Mucosa of stomach (tissue), 1 donor: ENCODE measurements around the gene NACC2.

Source experiments
- H3K27me3 ChIP-seq: one replicate; pipeline ENCODE4 v1.7.0; 2013; ENCODE audit warnings: mild to moderate bottlenecking, low read length; ENCODE audit not compliant: control insufficient read depth, insufficient read depth
- H3K36me3 ChIP-seq: one replicate; pipeline ENCODE4 v1.7.0; 2013; ENCODE audit warnings: low read length; ENCODE audit not compliant: control insufficient read depth, insufficient read depth
- H3K4me1 ChIP-seq: one replicate; pipeline ENCODE4 v1.7.0; 2013; ENCODE audit warnings: mild to moderate bottlenecking, low read length; ENCODE audit not compliant: control insufficient read depth, insufficient read depth
- H3K4me3 ChIP-seq: one replicate; pipeline ENCODE4 v1.7.0; 2013; ENCODE audit warnings: low read length
- H3K9ac ChIP-seq: one replicate; pipeline ENCODE4 v1.7.0; 2013; ENCODE audit warnings: mild to moderate bottlenecking, low read length, moderate library complexity
- H3K9me3 ChIP-seq: one replicate; pipeline ENCODE4 v1.7.0; 2013; ENCODE audit warnings: mild to moderate bottlenecking, low read length, moderate library complexity; ENCODE audit not compliant: control insufficient read depth
- donor health status: Pancreatic carcinoma.

NACC2 gene

GRCh38 chr9:136014147-136014923 lies 80.8 kb downstream of the NACC2 start:
- Histone ChIP-seq H3K36me3 (no peaks in the 10 kb centered on the region), H3K9me3 (no peaks in the 10 kb centered on the region), H3K9ac (no peak overlapping the region), H3K4me1 (peaks cover 21% of the 10 kb centered on the region), H3K27me3 (no peaks in the 10 kb centered on the region), H3K4me3 (no peak overlapping the region)

DNA sequence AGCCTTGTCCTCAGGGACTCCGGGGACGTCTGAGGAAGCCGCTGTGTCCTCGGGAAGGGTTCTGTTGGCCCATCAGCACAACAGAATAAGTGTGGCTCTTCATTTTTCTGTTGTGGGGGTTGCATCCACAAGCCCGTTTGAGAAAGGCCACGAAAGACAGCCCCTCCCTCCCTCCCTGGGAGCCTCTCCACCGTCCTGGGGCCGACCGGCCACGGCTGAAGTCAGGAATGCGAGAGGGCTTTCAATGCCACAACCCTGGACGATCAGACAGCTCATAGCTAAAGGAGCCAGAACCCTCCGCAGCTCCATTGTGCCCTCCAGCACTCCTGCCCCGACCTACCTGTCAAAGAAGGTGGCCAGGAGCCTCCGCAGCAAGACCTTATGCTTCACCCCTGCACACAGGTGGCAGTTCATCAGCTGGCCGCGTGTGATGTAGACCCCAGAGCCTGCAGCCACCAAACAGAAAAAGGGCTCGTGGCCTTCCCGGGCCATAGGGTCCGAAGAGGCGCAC lies 81.5 kb downstream of the NACC2 start:
- H3K9me3 ChIP-seq = no peaks in the 10 kb centered on the region
- H3K4me1 ChIP-seq = peaks cover 21% of the 10 kb centered on the region
- no peaks in the 10 kb centered on the region for H3K27me3 ChIP-seq
- H3K36me3 ChIP-seq = no peaks in the 10 kb centered on the region
- H3K9ac ChIP-seq = no peak overlapping the region
- H3K4me3 ChIP-seq = no peak overlapping the region

DNA sequence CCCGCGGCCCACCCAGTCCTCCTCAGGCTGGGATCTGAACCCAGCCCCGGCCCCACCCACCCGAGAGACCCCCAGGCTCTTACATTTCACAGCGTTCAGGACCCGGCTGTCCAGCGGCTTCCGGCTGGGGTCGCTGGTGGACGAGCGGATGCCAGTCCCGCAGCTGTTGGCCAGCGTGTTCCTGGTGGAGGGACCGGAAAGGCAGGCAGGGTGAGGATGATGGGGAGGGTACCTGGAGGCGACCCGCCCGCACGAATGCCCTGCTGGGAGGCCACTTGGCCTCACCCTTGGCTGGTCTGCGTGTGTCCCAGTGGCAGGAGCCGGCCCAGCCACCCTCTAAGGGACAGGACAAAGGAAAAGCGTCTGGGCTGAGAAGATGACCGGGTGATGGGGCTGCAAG lies 82.0 kb downstream of the NACC2 start:
- H3K9me3 ChIP-seq = no peaks in the 10 kb centered on the region
- H3K36me3 ChIP-seq = no peaks in the 10 kb centered on the region
- H3K9ac ChIP-seq = no peak overlapping the region
- no peaks in the 10 kb centered on the region for H3K27me3 ChIP-seq
- peaks cover 18% of the 10 kb centered on the region for H3K4me1 ChIP-seq
- no peak overlapping the region for H3K4me3 ChIP-seq

- H3K9me3 ChIP-seq = no peaks in the 10 kb centered on the region
- no peak overlapping the region for H3K9ac ChIP-seq
- H3K36me3 ChIP-seq = no peaks in the 10 kb centered on the region
- H3K27me3 ChIP-seq = no peaks in the 10 kb centered on the region
- H3K4me3 ChIP-seq = no peak overlapping the region
- H3K4me1 ChIP-seq = peaks cover 13% of the 10 kb centered on the region
Observed at GRCh38 chr9:136012651-136013050, 82.4 kb downstream of the NACC2 start.

GRCh38 chr9:136011703-136012496 lies 83.2 kb downstream of the NACC2 start:
- no peaks in the 10 kb centered on the region for H3K27me3 ChIP-seq
- H3K36me3 ChIP-seq = no peaks in the 10 kb centered on the region
- no peak overlapping the region for H3K4me3 ChIP-seq
- peaks cover 8% of the 10 kb centered on the region for H3K4me1 ChIP-seq
- no peak overlapping the region for H3K9ac ChIP-seq
- no peaks in the 10 kb centered on the region for H3K9me3 ChIP-seq

- H3K9ac ChIP-seq = no peak overlapping the region
- H3K27me3 ChIP-seq = no peaks in the 10 kb centered on the region
- H3K9me3 ChIP-seq = no peaks in the 10 kb centered on the region
- no peaks in the 10 kb centered on the region for H3K36me3 ChIP-seq
- no peak overlapping the region for H3K4me3 ChIP-seq
- H3K4me1 ChIP-seq = peaks cover 8% of the 10 kb centered on the region
Observed at GRCh38 chr9:136011376-136011702, 83.8 kb downstream of the NACC2 start.

GRCh38 chr9:136010615-136011361 lies 84.3 kb downstream of the NACC2 start:
- no peak overlapping the region for H3K9ac ChIP-seq
- H3K4me1 ChIP-seq = peaks cover 8% of the 10 kb centered on the region
- no peak overlapping the region for H3K4me3 ChIP-seq
- H3K36me3 ChIP-seq = no peaks in the 10 kb centered on the region
- no peaks in the 10 kb centered on the region for H3K27me3 ChIP-seq
- H3K9me3 ChIP-seq = no peaks in the 10 kb centered on the region

DNA sequence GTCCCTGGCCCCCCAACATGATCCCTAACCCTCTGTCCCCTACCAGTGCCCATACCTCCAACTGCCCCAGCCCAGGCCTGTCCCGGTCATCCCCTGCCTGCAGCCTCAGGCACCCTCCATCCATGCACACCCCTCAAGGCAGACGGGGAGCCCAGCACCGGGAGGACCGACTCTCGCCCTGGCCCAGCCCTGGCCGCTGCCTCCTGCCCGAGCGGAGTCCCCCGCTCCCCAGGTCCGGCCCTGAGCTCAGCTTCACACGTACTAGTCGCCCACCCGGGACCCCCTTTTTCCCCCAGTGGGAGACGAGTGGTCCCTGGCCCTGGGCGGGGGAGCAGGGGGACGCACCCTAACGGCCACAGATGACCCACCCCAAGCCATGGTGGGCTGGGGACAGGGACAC lies 84.9 kb downstream of the NACC2 start:
- no peak overlapping the region for H3K9ac ChIP-seq
- H3K4me3 ChIP-seq = no peak overlapping the region
- H3K36me3 ChIP-seq = no peaks in the 10 kb centered on the region
- no peaks in the 10 kb centered on the region for H3K9me3 ChIP-seq
- H3K4me1 ChIP-seq = peaks cover 8% of the 10 kb centered on the region
- H3K27me3 ChIP-seq = no peaks in the 10 kb centered on the region

DNA sequence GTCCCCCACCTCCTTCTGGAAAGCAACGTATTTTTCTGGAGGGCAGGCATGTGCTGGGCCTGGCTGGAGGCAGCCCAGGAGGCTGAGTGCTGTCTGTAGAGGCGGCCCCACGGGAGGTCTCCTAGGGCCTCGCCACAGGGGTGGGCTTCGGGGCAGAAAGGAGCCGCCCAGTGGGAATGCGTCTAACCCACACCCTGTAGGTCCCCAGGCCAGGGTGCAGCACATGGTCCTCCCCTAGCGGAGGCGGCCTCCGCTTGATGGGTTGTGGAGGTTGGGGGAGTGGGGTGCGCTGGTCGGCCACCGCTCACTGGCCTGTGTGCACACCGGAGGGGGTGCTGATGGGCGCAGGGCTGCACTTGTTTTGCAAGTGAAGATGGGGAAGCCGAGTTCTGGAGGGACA lies 85.6 kb downstream of the NACC2 start:
- Histone ChIP-seq H3K4me1 (peaks cover 5% of the 10 kb centered on the region), H3K27me3 (no peaks in the 10 kb centered on the region), H3K4me3 (no peak overlapping the region), H3K36me3 (no peaks in the 10 kb centered on the region), H3K9ac (no peak overlapping the region), H3K9me3 (no peaks in the 10 kb centered on the region)

GRCh38 chr9:136008693-136008997 lies 86.4 kb downstream of the NACC2 start:
- no peak overlapping the region for H3K9ac ChIP-seq
- H3K9me3 ChIP-seq = no peaks in the 10 kb centered on the region
- peaks cover 5% of the 10 kb centered on the region for H3K4me1 ChIP-seq
- no peaks in the 10 kb centered on the region for H3K27me3 ChIP-seq
- no peak overlapping the region for H3K4me3 ChIP-seq
- no peaks in the 10 kb centered on the region for H3K36me3 ChIP-seq

GRCh38 chr9:136007934-136008692 lies 87.0 kb downstream of the NACC2 start:
- Histone ChIP-seq H3K9ac (no peak overlapping the region), H3K36me3 (no peaks in the 10 kb centered on the region), H3K9me3 (no peaks in the 10 kb centered on the region), H3K4me1 (peaks cover 10% of the 10 kb centered on the region), H3K27me3 (no peaks in the 10 kb centered on the region), H3K4me3 (no peak overlapping the region)
